ENCODE measurements around the gene AFF3.

- TF ChIP-seq POLR2A (IDR thresholded peaks at IDR 0.05; ENCODE audit: low read depth, low read length): no peak
- no peak for TF ChIP-seq RAD21 (IDR thresholded peaks at IDR 0.05; ENCODE audit: low read length)
- TF ChIP-seq ELK1 (IDR thresholded peaks at IDR 0.05; ENCODE audit: borderline replicate concordance, low read depth, low read length): no peak
- no peak for TF ChIP-seq RCOR1 (IDR thresholded peaks at IDR 0.05; ENCODE audit: insufficient replicate concordance, low read length)
- TF ChIP-seq CEBPB (IDR thresholded peaks at IDR 0.05; ENCODE audit: low read depth, low read length): no peak
- no peak for TF ChIP-seq NFE2L2 (IDR thresholded peaks at IDR 0.05; ENCODE audit: low read depth, low read length)
- TF ChIP-seq, protein P1, sequence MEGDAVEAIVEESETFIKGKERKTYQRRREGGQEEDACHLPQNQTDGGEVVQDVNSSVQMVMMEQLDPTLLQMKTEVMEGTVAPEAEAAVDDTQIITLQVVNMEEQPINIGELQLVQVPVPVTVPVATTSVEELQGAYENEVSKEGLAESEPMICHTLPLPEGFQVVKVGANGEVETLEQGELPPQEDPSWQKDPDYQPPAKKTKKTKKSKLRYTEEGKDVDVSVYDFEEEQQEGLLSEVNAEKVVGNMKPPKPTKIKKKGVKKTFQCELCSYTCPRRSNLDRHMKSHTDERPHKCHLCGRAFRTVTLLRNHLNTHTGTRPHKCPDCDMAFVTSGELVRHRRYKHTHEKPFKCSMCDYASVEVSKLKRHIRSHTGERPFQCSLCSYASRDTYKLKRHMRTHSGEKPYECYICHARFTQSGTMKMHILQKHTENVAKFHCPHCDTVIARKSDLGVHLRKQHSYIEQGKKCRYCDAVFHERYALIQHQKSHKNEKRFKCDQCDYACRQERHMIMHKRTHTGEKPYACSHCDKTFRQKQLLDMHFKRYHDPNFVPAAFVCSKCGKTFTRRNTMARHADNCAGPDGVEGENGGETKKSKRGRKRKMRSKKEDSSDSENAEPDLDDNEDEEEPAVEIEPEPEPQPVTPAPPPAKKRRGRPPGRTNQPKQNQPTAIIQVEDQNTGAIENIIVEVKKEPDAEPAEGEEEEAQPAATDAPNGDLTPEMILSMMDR (conservative IDR thresholded peaks at IDR 0.05; ENCODE audit: low read depth, low read length): no peak
- no peak for TF ChIP-seq MXI1 (IDR thresholded peaks at IDR 0.05; ENCODE audit: borderline replicate concordance, low read depth, low read length)
Measured at GRCh38 chr2:99809259-99809900, 333.0 kb downstream of the AFF3 start.

Data from IMR-90 (cell line).